Ascending aorta (tissue), 2 donors: ENCODE measurements around the gene TIMM50. TPM values are rescaled to one million over a fixed set of nuclear protein-coding genes. Genes with fewer than 3 reads are reported as not detected.

ENCODE experiments used
- DNase-seq, 2 donors: peaks; one replicate each; pipeline ENCODE4 v3.0.0-alpha.2; 2019; ENCODE audit warnings: low spot score in 2 of 2
- H3K27ac ChIP-seq, 2 donors: fragments of 200-600 bp; sonication (generic); one replicate each; pipeline ENCODE4 v1.5.1; 2016 to 2017; ENCODE audit warnings: mild to moderate bottlenecking in 1 of 2
- H3K27me3 ChIP-seq: fragments of 200-600 bp; sonication (generic); one replicate; pipeline ENCODE4 v1.5.1; 2017
- H3K36me3 ChIP-seq, 2 donors: fragments of 200-600 bp; sonication (generic); one replicate each; pipeline ENCODE4 v1.5.1; 2016
- H3K4me1 ChIP-seq, 2 donors: fragments of 200-600 bp; sonication (generic); one replicate each; pipeline ENCODE4 v1.5.1; 2016 to 2017; ENCODE audit warnings: mild to moderate bottlenecking in 1 of 2
- H3K4me3 ChIP-seq, 2 donors: fragments of 200-600 bp; sonication (generic); one replicate each; pipeline ENCODE4 v1.5.1; 2016 to 2017; ENCODE audit warnings: mild to moderate bottlenecking in 1 of 2
- H3K9me3 ChIP-seq, 2 donors: fragments of 200-600 bp; sonication (generic); one replicate each; pipeline ENCODE4 v1.5.1; 2016
- intact Hi-C: fragments of 100-400 bp; cut with DNase I; formaldehyde crosslinking; loops from one replicate; pipeline ENCODE4 v1.15.1; 2023
- total RNA-seq: library from RNA; depleted of rRNA; stranded (reverse); fragments of >200 nt; gene quantifications from one replicate; pipeline ENCODE4 v1.1.0, GENCODE V29; 2016
- TF ChIP-seq, protein P1 (sequence below), 3 experiments: fragments of 200-600 bp in 2 of 3; fragments of 450-650 bp in 1 of 3; sonication (generic) in 2 of 3; IDR thresholded peaks; one replicate each; pipeline ENCODE4 v1.5.1; 2016 to 2019; ENCODE audit warnings: antibody characterized with exemption in 3 of 3, mild to moderate bottlenecking in 1 of 3, moderate library complexity in 1 of 3

Gene TIMM50
- total RNA-seq, 1 donor from 2014 or later: 92.0 TPM

GRCh38 chr19:39435499-39436349 lies 44.9 kb upstream of the TIMM50 start, which contains the start of gene RPS16:
TSS of gene RPS16 (minus strand) at chr19:39435949. CDS start at chr19:39435895, 54 bp downstream.
- TF ChIP-seq, protein P1, sequence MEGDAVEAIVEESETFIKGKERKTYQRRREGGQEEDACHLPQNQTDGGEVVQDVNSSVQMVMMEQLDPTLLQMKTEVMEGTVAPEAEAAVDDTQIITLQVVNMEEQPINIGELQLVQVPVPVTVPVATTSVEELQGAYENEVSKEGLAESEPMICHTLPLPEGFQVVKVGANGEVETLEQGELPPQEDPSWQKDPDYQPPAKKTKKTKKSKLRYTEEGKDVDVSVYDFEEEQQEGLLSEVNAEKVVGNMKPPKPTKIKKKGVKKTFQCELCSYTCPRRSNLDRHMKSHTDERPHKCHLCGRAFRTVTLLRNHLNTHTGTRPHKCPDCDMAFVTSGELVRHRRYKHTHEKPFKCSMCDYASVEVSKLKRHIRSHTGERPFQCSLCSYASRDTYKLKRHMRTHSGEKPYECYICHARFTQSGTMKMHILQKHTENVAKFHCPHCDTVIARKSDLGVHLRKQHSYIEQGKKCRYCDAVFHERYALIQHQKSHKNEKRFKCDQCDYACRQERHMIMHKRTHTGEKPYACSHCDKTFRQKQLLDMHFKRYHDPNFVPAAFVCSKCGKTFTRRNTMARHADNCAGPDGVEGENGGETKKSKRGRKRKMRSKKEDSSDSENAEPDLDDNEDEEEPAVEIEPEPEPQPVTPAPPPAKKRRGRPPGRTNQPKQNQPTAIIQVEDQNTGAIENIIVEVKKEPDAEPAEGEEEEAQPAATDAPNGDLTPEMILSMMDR (IDR thresholded peaks at IDR 0.05): no peak
- Histone ChIP-seq H3K4me3 (peak within 1 kb of the TSS; percentile 72 to 82), H3K9me3 (no peaks in the 10 kb centered on the region), H3K36me3 (peaks cover 25 to 40% of the 10 kb centered on the region in 2 donors), H3K27me3 (no peaks in the 10 kb centered on the region), H3K27ac (peak within 1 kb of the TSS; percentile 72 to 85), H3K4me1 (peaks cover 10 to 23% of the 10 kb centered on the region in 2 donors)
- intact Hi-C loops: loop anchor here (1.0 to 2.0 kb wide), 5 partner anchors 10 to 93 kb away; partner anchors contain the start of genes MED29, PAF1, PLEKHG2 and SAMD4B
- peak; percentile 92 to 99 for DNase-seq

DNA sequence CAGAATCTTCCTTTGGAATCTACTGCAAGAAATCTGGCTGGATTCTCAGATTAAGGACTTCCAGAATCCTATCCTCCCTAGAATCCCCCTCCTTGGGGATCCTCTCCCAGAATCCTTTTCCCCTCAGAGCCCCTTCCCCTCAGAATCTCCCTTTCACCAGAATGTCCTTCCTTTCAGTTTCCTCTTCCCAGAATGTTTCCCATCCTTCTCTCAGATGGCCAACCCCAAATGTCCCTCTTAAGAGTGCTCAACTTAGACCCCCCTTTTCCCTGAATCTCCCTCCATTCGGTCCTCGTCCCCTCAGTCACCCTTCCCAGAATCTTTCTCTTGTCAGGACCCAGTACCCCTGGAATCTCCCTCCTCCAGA lies 44.3 kb upstream of the TIMM50 start:
- H3K27ac ChIP-seq: peak overlapping the region; percentile 72 to 85

GRCh38 chr19:39438270-39438934 lies 42.2 kb upstream of the TIMM50 start:
- Histone ChIP-seq H3K4me3 (no peak overlapping the region), H3K27ac (no peak overlapping the region), H3K36me3 (peaks cover 12 to 16% of the 10 kb centered on the region in 2 donors), H3K4me1 (peaks cover 10 to 23% of the 10 kb centered on the region in 2 donors), H3K27me3 (no peaks in the 10 kb centered on the region), H3K9me3 (no peaks in the 10 kb centered on the region)
- TF ChIP-seq, protein P1 (IDR thresholded peaks at IDR 0.05): no peak
- DNase-seq: no peak
- intact Hi-C loops: no loop called here

More for the DNA sequence above, 44.3 kb upstream of the TIMM50 start:
- TF ChIP-seq, protein P1 (IDR thresholded peaks at IDR 0.05): no peak
- Histone ChIP-seq H3K9me3 (no peaks in the 10 kb centered on the region), H3K4me1 (peaks cover 10 to 23% of the 10 kb centered on the region in 2 donors), H3K4me3 (peak overlapping the region; percentile 72 to 82), H3K36me3 (peaks cover 25 to 35% of the 10 kb centered on the region in 2 donors), H3K27me3 (no peaks in the 10 kb centered on the region)
- intact Hi-C loops: loop anchor here (1.0 to 2.0 kb wide), 5 partner anchors 9 to 94 kb away; partner anchors contain the start of genes MED29, PAF1, PLEKHG2 and SAMD4B
- no peak for DNase-seq

DNA sequence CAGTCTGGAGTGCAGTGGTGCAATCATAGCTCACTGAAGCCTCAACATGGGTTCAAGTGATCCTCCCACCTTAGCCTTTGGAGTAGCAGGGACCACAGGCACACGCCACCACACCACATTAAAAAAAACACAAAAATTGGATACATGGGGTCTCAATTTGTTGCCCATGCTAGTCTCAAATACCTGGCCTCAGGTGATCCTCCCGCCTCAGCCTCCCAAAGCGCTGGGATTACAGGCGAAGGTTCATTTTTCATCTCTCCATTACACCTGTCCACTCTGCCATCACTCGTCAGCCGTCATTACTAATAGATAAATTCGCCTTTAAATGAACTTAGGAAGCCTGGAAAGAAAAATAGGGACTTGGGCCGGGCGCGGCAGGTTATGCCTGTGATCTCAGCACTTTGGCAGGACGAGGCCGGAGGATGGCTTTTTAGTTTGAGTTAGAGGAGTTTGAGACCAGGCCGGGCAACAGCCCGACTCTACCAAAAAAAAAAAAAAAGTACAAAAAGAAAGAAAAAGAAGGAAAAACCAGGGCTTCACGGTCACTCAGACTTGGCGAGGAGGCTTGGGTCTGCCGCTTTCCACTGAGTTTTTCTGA lies 35.9 kb upstream of the TIMM50 start:
- intact Hi-C loops: loop anchor here (1.0 to 10.0 kb wide), 5 partner anchors 8 to 320 kb away; partner anchors contain the start of genes EID2B, PAK4, SAMD4B and TIMM50
- no peaks in the 10 kb centered on the region for H3K9me3 ChIP-seq
- peak overlapping the region; percentile 86 to 92 for H3K4me3 ChIP-seq
- no peaks in the 10 kb centered on the region for H3K27me3 ChIP-seq
- peaks cover 13 to 32% of the 10 kb centered on the region in 2 donors for H3K4me1 ChIP-seq
- peak overlapping the region; percentile 91 to 96 for H3K27ac ChIP-seq
- TF ChIP-seq, protein P1 (IDR thresholded peaks at IDR 0.05): no peak
- H3K36me3 ChIP-seq: peaks cover 4 to 17% of the 10 kb centered on the region in 2 donors
- DNase-seq: no peak
